MM.1S (cell line): ENCODE results near the gene APCDD1L.

Experiments
- DNase-seq: peaks from one replicate; pipeline ENCODE4 v3.0.0-alpha.2; 2015
- H2AFZ ChIP-seq: fragments of 300-600 bp; sonication (generic); 2 replicates; pipeline ENCODE4 v1.6.0; 2016; ENCODE audit warnings: antibody characterized with exemption, low read length
- H3F3A ChIP-seq: fragments of 300-600 bp; sonication (generic); 2 replicates; pipeline ENCODE4 v1.6.1; 2016; ENCODE audit warnings: mild to moderate bottlenecking, antibody characterized with exemption, low read length, moderate library complexity, mixed read lengths; ENCODE audit not compliant: insufficient read depth
- H3K27ac ChIP-seq: fragments of 300-600 bp; sonication (generic); 2 replicates; pipeline ENCODE4 v1.5.1; 2016; ENCODE audit warnings: mild to moderate bottlenecking, low read length
- H3K27me3 ChIP-seq: fragments of 300-600 bp; sonication (generic); replicated peaks from 2 replicates; pipeline ENCODE4 v1.6.0; 2016; ENCODE audit warnings: low read length; ENCODE audit not compliant: insufficient read depth
- H3K36me3 ChIP-seq: fragments of 300-600 bp; sonication (generic); replicated peaks from 2 replicates; pipeline ENCODE4 v1.6.1; 2016; ENCODE audit warnings: mild to moderate bottlenecking, low read length, mixed read lengths; ENCODE audit not compliant: insufficient read depth
- H3K4me1 ChIP-seq: fragments of 300-600 bp; sonication (generic); 2 replicates; pipeline ENCODE4 v1.6.1; 2016; ENCODE audit warnings: low read length, mixed read lengths
- H3K4me2 ChIP-seq: fragments of 300-600 bp; sonication (generic); 2 replicates; pipeline ENCODE4 v1.6.0; 2016; ENCODE audit warnings: low read depth, low read length
- H3K4me3 ChIP-seq: fragments of 300-600 bp; sonication (generic); 2 replicates; pipeline ENCODE4 v1.5.1; 2016; ENCODE audit warnings: low read length, mixed read lengths
- H3K79me2 ChIP-seq: fragments of 300-600 bp; sonication (generic); 2 replicates; pipeline ENCODE4 v1.6.1; 2016; ENCODE audit warnings: mixed run types, low read length, mixed read lengths
- H3K9ac ChIP-seq: fragments of 300-600 bp; sonication (generic); 2 replicates; pipeline ENCODE4 v1.6.1; 2016; ENCODE audit warnings: low read length, mixed read lengths
- H3K9me2 ChIP-seq: fragments of 300-600 bp; sonication (generic); replicated peaks from 2 replicates; pipeline ENCODE4 v1.6.1; 2016; ENCODE audit warnings: mild to moderate bottlenecking, low read length, mixed read lengths; ENCODE audit not compliant: insufficient read depth
- H3K9me3 ChIP-seq: fragments of 300-600 bp; sonication (generic); replicated peaks from 2 replicates; pipeline ENCODE4 v1.6.1; 2016; ENCODE audit warnings: mild to moderate bottlenecking, low read length, mixed read lengths; ENCODE audit not compliant: insufficient read depth
- H4K20me1 ChIP-seq: fragments of 300-600 bp; sonication (generic); 2 replicates; pipeline ENCODE4 v1.6.1; 2016; ENCODE audit warnings: mild to moderate bottlenecking, low read length, moderate library complexity, mixed read lengths; ENCODE audit not compliant: insufficient read depth
- CTCF ChIP-seq: fragments of 300-600 bp; sonication (generic); IDR thresholded peaks from 2 replicates; pipeline ENCODE4 v1.5.1; 2016; ENCODE audit warnings: antibody characterized with exemption, low read length, mixed read lengths
- EZH2 ChIP-seq: fragments of 300-600 bp; sonication (generic); optimal IDR thresholded peaks from 2 replicates; pipeline ENCODE3; 2017; ENCODE audit warnings: low read depth, mild to moderate bottlenecking, antibody characterized with exemption, low read length, mixed read lengths
- EZH2phosphoT487 ChIP-seq: fragments of 300-600 bp; sonication (generic); IDR thresholded peaks from 2 replicates; pipeline ENCODE4 v1.6.1; 2018; ENCODE audit warnings: antibody characterized with exemption, low read length

Gene APCDD1L

GRCh38 chr20:58470336-58471192, 44.6 kb downstream of the APCDD1L start:
- Histone ChIP-seq H3K27ac (no peak overlapping the region), H3K9ac (no peak overlapping the region), H3K36me3 (no peaks in the 10 kb centered on the region), H3K4me2 (no peak overlapping the region), H3K79me2 (no peaks in the 10 kb centered on the region), H3F3A (no peaks in the 10 kb centered on the region), H3K4me3 (no peak overlapping the region), H3K27me3 (no peaks in the 10 kb centered on the region), H4K20me1 (no peaks in the 10 kb centered on the region), H3K9me2 (no peaks in the 10 kb centered on the region), H3K9me3 (no peaks in the 10 kb centered on the region), H3K4me1 (no peaks in the 10 kb centered on the region), H2AFZ (no peak overlapping the region)
- DNase-seq: no peak
- TF ChIP-seq CTCF: no peak
- TF ChIP-seq EZH2phosphoT487: no peak
- no peak for TF ChIP-seq EZH2

- no peak overlapping the region for H3K4me3 ChIP-seq
- H3K27me3 ChIP-seq: no peaks in the 10 kb centered on the region
- H3K9me3 ChIP-seq: no peaks in the 10 kb centered on the region
- no peak overlapping the region for H3K9ac ChIP-seq
- no peaks in the 10 kb centered on the region for H3K4me1 ChIP-seq
- H3K27ac ChIP-seq: no peak overlapping the region
- no peak overlapping the region for H3K4me2 ChIP-seq
- H2AFZ ChIP-seq: no peak overlapping the region
- no peak for DNase-seq
- no peaks in the 10 kb centered on the region for H4K20me1 ChIP-seq
- TF ChIP-seq EZH2: no peak
- TF ChIP-seq EZH2phosphoT487: no peak
- no peak for TF ChIP-seq CTCF
- no peaks in the 10 kb centered on the region for H3K9me2 ChIP-seq
- H3K36me3 ChIP-seq: no peaks in the 10 kb centered on the region
- no peaks in the 10 kb centered on the region for H3F3A ChIP-seq
- no peaks in the 10 kb centered on the region for H3K79me2 ChIP-seq
Measured at GRCh38 chr20:58469616-58470015, 45.6 kb downstream of the APCDD1L start.

GRCh38 chr20:58467572-58468527, 47.3 kb downstream of the APCDD1L start:
- Histone ChIP-seq H3K4me3 (no peak overlapping the region), H2AFZ (no peak overlapping the region), H3K27ac (no peak overlapping the region), H3K9ac (no peak overlapping the region), H3K4me1 (no peaks in the 10 kb centered on the region), H3K36me3 (no peaks in the 10 kb centered on the region), H4K20me1 (no peaks in the 10 kb centered on the region), H3K27me3 (no peaks in the 10 kb centered on the region), H3K9me2 (no peaks in the 10 kb centered on the region), H3K9me3 (no peaks in the 10 kb centered on the region), H3F3A (no peaks in the 10 kb centered on the region), H3K79me2 (no peaks in the 10 kb centered on the region), H3K4me2 (no peak overlapping the region)
- no peak for DNase-seq
- TF ChIP-seq EZH2phosphoT487: no peak
